NCI-H1930 (cell line): ENCODE results near the gene CKAP5.

ENCODE experiments used
- DNase-seq, 2 experiments: peaks; one replicate each; lab custom pipeline; 2025; lab: John Stamatoyannopoulos, UW

Gene CKAP5

GRCh38 chr11:46845740-46846509, at the start of gene CKAP5:
TSS of gene CKAP5 (minus strand) at chr11:46846280. CDS start at chr11:46821231, 25,049 bp downstream.
- peak; percentile 91 to 92 for DNase-seq

GRCh38 chr11:46895821-46896220, 49.7 kb upstream of the CKAP5 start:
- no peak for DNase-seq

GRCh38 chr11:46894961-46895360, 48.9 kb upstream of the CKAP5 start:
- no peak for DNase-seq

GRCh38 chr11:46894506-46894905, 48.4 kb upstream of the CKAP5 start:
- no peak for DNase-seq

GRCh38 chr11:46892838-46893237, 46.8 kb upstream of the CKAP5 start:
- DNase-seq: no peak

- no peak for DNase-seq
Measured at GRCh38 chr11:46892109-46892508, 46.0 kb upstream of the CKAP5 start.

- no peak for DNase-seq
Measured at GRCh38 chr11:46890665-46891064, 44.6 kb upstream of the CKAP5 start.

- DNase-seq: peak; percentile 69 to 74
Measured at GRCh38 chr11:46889689-46890475, 43.8 kb upstream of the CKAP5 start.

- DNase-seq: no peak
Measured at GRCh38 chr11:46889251-46889650, 43.2 kb upstream of the CKAP5 start.

- no peak for DNase-seq
Measured at GRCh38 chr11:46888636-46889035, 42.6 kb upstream of the CKAP5 start.

- no peak for DNase-seq
Measured at GRCh38 chr11:46886211-46886610, 40.1 kb upstream of the CKAP5 start.

GRCh38 chr11:46879056-46879585, 33.0 kb upstream of the CKAP5 start:
- no peak for DNase-seq

GRCh38 chr11:46877580-46877979, 31.5 kb upstream of the CKAP5 start:
- DNase-seq: no peak

GRCh38 chr11:46876471-46876870, 30.4 kb upstream of the CKAP5 start:
- DNase-seq: no peak

- DNase-seq: no peak
Measured at GRCh38 chr11:46874586-46874985, 28.5 kb upstream of the CKAP5 start.

GRCh38 chr11:46868912-46869311, 22.8 kb upstream of the CKAP5 start:
- DNase-seq: no peak

GRCh38 chr11:46865340-46865739, 19.3 kb upstream of the CKAP5 start:
- no peak for DNase-seq

GRCh38 chr11:46860218-46860617, 14.1 kb upstream of the CKAP5 start:
- DNase-seq: no peak

- no peak for DNase-seq
Measured at GRCh38 chr11:46858920-46859546, 13.0 kb upstream of the CKAP5 start.

GRCh38 chr11:46857666-46858065, 11.6 kb upstream of the CKAP5 start:
- DNase-seq: no peak

GRCh38 chr11:46856605-46857343, 10.7 kb upstream of the CKAP5 start:
- DNase-seq: no peak

GRCh38 chr11:46855863-46856262, 9.8 kb upstream of the CKAP5 start:
- DNase-seq: no peak
